Measurements from ENCODE around the gene AUTS2.
A peak's percentile ranks its signal among the peaks of the same experiment; 100 is the strongest.

The AUTS2 gene

DNA sequence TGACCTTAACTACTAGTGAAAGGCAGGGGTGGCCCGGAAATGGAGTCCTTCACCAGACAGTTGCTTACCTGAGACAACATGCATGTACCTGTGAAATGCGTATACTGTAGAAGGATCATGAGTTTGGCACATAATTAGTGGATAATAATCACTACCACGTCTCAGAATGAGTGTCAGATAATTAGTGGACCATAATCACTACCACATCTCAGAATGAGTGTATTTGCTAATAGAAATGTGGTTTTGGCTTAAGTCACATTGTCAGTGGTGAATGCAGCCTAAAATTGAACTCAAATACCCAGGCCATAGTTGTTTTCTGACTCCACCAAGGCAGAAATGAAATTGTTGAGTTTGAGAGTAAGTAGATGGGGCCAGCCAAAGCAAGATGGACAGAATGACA, 1065.4 kb downstream of the AUTS2 start:
- no peak for DNase-seq (ENCODE audit: low read depth)

DNA sequence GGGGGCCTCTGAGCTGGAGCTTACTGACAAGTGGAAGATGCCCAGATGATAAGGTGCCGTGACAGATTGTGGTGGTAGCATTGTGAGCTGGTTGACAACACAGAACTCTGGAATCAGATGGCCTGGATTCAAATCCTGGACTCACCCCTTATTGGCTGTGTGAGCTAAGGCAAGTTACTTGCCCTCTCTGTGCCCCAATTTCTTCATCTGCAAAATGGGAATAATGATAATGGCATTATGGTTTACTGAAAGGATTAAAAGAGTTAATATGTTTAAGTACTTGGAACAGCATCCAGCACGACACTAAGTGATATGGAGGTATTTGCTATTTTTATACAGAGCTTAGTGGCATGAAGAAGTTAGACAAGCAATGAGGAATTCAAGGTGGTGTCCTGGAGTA, 1067.7 kb downstream of the AUTS2 start:
- no peak for DNase-seq (ENCODE audit: low read depth)

DNA sequence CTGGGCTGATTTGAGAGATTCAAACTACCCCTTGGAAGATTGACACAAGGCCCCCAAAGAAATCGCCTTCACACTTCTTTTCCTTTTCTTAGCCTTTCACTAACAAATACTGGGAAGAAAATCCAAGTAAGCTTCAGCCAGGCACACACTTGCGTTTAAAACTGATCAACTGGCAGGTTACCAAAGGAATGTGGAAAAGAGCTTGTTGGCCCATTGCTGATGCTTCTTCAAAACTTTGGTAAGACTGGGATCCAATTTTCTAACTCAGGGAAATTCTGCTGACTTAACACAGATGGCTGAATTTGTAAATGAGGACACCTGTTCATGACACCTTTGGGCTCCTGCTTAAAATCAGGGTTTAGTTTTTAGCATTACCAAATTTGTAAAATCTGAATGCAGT, 1069.1 kb downstream of the AUTS2 start:
- no peak for DNase-seq (ENCODE audit: low read depth)

DNA sequence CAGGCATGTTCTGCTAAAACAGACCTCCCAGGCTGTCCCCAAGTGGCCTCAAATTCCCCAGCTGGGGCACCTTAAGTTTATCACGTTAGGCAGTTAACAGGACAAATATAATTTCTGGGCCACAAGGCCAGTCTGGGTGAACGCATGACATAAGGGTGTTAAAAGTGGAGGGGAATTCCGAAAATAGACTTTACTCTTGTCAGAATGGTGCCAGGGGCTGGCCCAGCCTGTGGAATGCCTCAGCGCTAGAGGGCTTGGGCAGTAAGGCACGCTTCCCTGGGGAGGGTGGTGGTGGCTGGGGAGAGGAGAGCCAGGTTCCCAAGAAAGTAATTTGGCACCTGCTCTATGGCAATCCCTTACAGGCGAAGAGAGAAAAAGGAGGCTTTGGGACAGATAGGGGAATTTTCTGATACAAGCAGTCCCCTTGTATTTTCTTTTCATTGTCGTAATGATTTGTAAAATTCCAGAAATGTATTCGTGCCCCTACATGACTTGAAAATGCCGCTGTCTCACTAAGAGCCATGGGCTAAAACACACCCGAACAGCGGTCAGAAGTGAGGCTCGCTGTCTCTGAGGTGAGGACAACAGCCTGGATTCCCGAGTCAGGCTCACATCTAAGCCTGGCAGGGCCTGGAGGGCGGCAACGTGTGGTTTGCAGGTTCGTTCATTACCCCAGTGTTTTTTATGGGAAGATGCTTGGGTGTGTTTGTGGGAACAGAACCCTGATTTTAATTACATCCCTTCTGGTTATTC, 1070.5 kb downstream of the AUTS2 start:
- DNase-seq (ENCODE audit: low read depth), result no peak

DNA sequence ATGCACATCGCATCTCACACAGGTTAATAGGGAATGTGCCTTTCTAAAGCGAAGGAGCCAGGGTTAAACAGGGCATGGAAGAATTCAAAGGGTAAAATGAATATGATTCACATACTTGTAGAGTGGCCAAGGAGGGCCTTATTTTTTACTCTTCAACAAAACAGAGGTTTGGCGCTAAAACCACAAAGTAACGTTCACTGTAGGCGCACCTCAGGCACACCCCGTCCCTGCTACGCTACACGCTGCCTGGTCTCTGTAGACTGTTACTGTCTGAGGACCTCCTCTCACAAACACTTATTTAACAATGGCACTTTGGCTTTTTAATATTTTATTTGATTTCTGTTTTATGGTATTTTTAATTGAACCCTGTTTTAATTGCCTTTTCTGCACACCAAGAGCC, 1071.6 kb downstream of the AUTS2 start:
- DNase-seq (ENCODE audit: low read depth), result no peak

DNA sequence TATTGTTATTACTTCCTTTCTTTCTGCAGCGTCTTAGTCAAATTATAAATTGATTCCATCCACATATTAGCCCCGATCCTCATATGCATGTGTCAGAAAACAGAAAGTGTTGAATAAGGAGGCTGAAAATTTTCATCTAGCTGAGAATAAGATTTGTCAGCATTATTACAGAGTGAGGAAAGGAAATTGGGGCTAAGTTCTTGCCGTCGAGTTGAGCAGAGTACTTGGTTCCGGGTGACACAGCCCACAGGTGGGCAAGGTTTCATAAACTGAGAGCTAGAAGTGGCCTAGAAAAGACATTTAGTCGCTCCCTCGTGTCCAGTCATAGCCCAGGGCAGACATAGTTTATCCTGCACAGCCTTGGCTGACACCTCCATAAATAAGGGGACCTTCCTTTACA, 1072.0 kb downstream of the AUTS2 start:
- DNase-seq (ENCODE audit: low read depth), result no peak

DNA sequence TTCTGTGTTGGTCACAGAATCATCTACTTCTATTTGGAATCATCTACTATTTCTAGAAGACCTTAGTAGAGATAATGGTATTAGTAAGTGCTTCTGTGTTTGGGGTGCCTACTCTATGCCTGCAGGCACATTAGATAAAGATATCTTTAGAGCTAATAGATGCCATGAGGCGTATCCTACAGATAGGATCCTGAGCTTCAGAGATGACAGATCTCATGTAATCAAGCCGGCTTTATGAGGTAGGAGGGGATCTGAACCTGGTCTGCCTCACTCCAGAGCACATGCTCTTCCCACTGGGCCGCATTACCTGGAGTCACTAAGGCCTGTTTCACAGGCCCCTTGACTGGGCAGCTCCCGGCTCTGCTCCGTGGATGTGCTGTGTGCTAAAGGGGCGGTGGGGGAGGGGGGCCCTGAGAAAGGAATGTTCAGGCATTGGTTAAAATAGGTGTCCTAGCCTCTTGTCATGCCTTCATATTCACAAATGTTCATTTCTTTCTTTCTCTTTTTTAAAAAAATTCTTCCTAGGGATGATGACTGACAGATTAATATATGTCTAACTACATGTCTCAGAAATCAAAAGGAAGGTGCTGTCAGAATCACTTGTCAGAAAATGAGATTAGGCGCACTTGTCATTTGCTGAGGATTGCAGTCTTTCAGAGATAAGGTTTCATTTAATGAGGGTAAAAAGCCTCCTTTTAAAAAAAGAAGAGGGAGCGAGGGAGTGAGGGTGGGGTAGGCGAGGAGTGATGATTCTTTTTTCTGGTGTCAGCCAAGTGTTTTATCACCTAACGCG, 1075.7 kb downstream of the AUTS2 start:
- DNase-seq (ENCODE audit: low read depth), result no peak

DNA sequence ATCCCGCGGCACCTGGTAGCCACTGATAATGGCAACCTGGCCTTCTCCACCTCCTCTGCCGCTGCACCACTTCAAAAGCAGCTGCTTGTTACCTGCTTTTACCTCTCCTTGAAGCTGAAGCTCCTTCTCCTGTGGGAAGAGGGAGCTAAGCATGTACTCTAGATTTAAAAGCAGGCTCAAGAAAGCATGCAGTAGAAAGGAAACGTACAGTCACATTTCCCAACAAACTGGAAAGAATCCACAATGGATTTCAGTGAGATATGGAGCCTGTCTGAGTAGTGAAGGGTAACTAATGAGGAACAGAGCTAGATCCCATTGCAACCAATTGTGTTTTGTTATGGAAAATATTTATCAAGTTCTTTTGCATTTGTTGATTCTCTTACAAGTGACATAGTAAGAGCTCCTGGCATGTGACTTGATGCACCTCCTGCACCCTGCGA, 1076.3 kb downstream of the AUTS2 start:
- no peak for DNase-seq (ENCODE audit: low read depth)

DNA sequence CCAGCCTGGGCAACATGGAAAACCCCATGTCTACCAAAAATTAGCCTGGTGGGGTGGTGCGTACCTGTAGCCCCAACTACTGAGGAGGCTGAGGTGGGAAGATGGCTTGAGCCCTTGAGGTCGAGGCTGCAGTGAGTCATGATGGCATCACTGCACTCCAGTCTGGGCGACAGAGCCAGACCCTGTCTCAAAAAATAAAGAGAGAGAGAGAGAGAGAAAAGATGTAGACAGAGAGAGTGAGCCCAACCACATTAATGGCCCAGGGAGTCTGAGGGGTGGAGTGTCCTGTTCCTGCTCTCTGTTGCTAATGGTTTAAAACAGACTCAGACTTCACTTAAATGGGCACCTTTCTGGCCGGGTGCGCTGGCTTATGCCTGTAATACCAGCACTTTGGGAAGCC, 1078.0 kb downstream of the AUTS2 start:
- no peak for DNase-seq (ENCODE audit: low read depth)

DNA sequence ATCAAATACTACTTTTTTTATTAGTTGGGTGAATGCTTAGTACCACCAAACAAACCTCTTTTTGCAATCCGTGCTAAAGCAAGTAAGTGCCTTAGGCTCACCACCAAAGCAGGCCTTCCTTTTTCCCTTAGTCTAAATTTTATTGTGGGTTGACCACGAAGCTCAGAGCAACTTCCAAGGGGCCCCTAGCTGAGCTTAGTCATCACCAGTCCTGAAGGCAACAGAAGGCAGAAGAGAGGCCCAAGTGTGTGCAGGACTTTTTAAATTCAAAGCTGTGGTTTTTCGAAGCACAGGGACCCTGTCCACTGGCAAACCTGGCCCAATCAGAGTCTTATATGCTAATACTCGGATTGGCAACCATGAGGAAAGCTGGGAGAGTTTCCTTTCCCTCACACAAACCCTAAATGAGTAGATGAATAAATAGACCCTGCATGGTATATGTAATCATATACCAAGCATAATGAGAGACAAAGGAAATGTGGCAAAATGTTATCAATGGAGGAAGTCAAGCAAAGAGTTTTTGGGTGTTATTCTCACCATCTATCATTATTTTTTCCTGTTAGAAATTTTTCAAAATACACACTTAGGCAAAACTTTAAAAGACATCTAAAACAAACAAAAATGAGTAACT, 1080.5 kb downstream of the AUTS2 start:
- DNase-seq (ENCODE audit: low read depth), result no peak

DNA sequence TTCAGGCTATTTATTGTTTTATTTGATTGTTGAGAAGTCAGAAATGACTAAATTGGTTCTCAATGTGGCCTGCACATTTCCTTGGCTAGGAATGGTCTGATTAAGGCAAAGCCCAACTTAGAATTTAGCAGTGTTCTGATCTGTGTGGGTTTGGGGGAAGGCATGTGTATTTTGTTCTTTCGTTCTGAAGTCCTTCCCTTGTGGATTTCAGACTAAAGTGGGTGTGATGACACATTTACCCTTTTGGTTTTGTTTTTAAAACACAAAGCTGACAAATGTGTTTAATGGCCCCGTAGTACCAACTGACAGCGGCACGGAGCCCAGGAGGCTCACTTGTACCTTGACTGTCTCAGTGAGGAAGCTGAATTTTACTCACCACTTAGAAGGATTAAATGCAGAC, 1081.4 kb downstream of the AUTS2 start:
- no peak for DNase-seq (ENCODE audit: low read depth)

DNA sequence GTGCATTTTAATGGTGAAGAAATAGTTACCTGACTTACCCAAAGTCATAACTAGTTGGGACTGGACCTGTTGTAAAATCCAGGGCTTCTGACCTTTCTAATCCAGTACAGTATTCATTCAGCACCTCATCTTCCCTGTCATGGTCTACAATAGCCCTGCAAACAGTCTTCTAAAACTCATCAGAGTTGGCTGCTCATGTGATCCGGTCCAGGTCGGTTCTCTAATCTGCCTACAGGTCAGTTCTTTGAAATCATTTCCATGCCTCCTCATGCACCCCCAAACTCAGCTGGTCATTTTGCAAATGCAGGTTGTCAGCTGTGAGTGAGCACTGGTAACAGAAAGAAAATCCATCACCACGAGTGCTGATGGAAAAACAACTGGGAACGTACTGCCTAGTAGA, 1082.0 kb downstream of the AUTS2 start:
- no peak for DNase-seq (ENCODE audit: low read depth)

DNA sequence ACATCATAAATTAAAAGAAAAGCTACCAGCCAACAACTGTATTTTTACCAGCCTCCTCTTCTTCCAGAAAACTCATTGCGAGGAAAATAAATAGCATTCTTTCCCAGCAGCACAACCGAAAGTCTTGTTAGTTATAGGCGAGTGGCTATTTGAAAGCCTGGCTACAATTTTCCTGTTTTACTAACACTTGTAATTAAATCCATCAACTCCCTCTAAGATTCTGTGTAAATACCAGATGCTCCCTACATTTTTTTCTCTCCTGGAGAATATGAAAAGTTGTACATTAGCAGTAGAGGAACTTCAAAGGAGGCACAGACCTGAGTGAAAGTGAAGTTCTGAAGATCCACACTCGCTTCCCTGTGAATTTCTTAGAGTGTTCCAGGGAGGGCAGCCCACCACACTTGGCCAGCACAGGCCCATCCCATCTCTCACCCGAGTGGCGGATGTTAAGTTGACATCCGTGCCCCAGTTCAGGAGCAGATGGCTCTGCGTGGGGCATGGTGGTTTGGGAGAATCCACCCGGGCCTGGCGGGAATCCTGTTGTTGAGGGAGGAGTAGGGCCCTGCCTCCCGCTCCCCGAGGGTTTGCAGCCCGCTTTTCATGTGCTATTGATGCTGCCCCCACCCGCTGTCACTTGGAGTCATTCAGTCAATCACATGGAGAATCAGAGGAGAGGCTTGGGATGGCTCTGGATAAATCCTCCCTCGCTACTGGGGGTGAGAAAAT, 1082.6 kb downstream of the AUTS2 start:
- no peak for DNase-seq (ENCODE audit: low read depth)

DNA sequence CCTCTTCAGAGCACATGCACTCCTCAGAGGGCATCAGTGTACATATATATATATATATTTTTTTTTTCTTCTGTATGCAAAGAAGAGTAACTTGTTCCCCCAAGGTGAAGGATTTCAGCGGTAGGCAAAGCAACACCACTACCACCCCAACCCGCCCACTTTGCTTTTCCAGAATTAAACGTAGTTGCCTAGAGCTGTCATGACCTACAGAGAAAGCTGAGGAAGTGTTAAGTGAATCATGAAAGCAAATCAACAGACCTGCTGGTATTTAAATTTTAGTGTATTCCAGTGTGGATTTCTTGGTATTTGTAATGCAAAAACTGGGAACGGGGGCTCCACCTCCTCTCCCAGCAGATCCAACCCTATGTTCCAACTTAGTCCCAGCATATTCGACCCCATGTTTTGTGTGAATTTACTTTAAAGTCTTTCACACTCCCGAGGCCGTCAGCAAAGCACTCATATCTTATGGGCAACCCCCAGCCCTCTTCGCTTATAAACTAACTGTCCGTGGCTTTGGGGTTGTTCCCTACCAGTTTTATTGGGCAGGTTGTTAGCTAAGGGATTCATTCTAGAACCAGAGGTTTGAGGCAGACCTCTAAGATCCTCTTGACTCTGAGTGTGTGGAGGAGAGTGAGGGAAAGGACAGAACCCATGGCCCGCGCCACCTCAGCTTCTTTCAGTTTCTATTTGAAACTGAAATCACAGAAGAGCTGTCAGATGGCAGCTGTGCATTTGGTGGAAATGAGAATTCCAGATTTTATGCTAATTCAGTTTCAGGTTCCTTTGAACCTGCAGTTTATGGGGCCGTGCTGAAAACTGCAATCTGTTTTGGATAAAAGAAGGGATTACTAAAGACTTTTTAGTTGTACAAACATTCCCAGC, 1083.4 kb downstream of the AUTS2 start:
- no peak for DNase-seq (ENCODE audit: low read depth)

DNA sequence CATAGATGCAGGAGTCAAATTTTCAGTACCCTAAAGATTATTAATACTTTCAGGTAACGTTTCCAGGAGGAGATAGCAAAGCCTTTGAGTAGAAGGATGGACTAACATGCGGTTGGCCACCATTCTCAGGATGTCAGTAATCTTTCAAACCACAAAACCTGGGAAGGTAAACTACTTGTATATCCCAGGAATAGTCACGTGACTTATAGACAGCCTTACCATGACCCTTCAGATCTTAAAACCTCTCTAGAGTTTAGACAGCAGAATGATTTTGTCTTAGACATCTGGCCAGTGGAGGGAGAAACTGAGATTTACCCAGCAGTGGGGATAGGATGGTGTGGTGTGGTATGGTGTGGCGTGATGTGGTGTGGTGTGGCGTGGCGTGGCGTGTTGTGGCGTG, 1085.9 kb downstream of the AUTS2 start:
- no peak for DNase-seq (ENCODE audit: low read depth)

DNA sequence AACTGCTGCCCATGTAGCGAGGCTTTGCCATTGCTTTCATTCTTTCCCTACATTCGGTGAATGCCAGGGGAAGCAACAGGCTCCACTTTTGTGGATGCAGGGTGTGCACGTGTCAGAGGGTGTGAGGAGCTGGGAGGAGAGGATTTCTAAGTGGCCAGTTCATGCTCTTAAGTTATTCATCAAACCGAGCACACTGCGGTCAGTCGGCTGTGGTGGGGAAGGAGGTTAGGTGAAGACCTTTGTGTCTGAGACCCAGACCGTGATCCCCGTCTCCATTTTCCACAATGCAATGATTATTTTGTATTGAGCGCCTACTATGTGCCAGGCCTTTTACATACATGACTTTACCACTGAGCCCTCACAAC, 1095.0 kb downstream of the AUTS2 start:
- no peak for DNase-seq (ENCODE audit: low read depth)

DNA sequence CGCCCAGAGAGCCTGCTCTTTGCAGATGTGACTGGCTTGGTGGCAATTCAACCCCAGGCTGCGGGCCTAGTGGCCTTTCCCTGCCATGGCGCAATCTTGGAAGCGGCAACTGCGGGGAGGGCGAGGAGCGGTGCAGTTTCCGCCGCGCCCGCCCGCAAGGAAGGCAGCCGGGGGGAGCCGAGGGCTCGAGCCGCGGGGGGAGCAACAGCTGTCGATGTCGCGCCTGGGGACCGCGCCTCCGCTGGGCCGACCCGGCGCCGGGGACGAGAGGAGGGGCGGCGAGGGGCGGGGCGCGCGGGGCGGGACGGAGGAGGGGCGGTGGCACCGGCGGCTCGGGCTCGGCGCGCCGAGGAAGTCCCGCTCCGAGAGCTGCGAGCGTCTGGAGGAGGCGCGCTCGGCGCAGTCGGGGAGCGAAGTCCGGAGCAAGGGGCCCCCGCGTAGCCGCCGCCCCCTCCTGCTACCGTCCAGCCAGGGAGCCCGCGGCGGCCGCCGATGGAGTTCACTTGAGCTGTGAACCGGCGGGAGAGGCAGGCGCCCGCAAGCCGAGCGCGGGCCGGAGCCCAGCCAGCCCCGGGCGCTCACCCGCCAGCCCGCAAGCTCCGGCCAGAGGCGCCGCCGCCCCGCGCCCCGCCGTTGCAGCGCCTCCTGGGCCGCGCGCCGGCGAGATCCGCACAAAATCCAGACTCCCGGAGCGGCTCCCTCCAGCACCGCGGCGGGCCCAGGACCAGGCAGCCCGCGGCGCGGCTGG, 1095.6 kb downstream of the AUTS2 start:
- peak; percentile 16 for DNase-seq (ENCODE audit: low read depth)

DNA sequence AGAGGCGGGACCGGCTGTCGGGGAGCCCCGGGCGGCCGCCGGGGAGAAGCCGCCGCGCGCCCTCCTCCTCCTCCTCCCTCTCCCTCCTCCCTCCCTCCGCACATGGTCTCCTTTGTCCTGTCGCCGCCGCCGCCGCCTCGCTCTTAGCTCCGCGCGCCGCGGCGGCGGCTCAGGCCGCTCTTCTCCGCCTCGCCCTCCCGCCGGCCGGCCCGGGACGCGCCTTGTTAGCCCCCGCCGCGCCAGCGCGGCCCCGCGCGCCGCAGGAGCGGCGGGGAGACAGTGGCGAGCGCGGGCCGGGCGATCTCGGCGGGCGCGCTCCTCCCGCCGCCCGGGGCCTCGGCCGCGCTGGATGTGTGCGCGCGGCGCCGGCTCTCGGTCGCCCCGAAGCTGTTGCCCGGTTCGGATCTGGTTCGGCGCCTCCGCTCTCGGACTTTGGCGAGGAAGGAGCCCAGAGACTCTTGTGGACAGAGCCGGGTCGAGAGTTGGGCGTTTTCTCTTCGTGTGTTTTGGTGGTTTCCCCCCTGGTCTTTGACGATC, 1096.2 kb downstream of the AUTS2 start:
- no peak for DNase-seq (ENCODE audit: low read depth)

DNA sequence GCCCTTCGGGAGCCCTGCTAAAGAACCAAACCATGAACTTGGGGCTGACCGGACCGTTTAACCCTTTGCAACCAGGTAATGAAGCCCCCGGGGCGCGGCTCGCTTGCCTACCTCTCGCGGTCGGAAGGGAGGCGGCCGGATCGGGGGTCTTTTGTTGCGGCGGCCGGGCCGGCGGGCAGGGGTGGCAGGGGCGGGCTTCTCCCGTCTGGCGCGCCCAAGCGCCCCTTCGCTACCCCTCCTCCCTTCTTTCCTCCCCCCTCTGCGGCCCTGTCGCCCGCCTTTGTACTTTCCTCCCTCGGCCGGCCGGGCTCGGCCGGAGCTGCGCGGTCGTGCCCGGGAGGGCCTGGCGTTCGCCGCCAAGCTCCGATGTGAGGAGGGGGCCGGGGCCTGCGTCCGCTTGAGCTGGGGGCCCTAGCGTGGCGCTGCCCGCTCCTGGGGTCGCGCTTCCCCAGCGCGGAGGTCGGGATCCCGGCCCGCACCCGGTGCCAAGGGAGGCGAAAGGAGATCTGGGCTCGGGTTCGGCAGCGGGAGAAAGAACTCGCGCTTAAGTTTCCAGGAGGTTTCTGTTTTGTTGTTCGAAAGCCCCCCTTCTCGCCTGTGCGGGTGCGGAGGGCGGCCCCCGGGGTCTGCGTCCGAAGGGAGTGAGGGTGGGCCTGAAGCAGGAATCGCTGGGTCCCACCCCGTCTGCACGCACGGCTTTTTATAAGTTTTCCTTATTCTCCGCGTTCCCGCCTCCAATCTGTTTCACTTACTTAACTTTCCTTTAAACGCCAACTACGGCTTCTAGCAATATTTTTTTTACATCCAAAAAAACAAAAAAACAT, 1096.9 kb downstream of the AUTS2 start:
- DNase-seq (ENCODE audit: low read depth), result no peak

DNA sequence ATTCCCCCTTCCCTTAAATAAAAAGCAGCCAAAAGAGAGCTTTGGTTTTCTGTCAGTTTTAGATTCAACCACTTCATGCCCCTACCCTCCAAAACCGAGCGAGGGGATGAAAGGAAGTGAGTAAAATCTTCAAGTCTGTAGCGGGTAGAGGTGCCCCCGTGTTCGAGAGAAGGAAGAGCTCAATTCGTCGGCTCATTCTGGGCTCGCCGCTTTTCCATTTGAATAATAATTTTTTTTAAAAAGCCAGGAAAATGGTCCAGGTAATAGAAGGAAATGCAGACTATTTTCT, 1097.5 kb downstream of the AUTS2 start:
- no peak for DNase-seq (ENCODE audit: low read depth)
